HCT116 (cell line): ENCODE data around the gene BTLA. TPM values are rescaled to one million over a fixed set of nuclear protein-coding genes. Genes with fewer than 3 reads are reported as not detected.

Experiments
- ATAC-seq: fragments of 200-7000 bp; cut with Tn5 transposase; 2 replicates; pipeline ENCODE4 v1.9.1; 2020; ENCODE audit warnings: mild to moderate bottlenecking, moderate library complexity
- BruUV-seq: library from RNA; stranded (reverse); fragments of 400-500 nt; replicated peaks from 2 replicates; lab custom pipeline; 2021; lab: Mats Ljungman, UMichigan
- CTCF ChIA-PET: fragments of 300-600 bp; sonication (Branson Sonifier 250); formaldehyde crosslinking; loops from one replicate; lab custom pipeline; 2021; ENCODE audit warnings: antibody characterized with exemption; lab: Charles Lee
- POLR2A ChIA-PET: fragments of 300-600, 350-600 bp; sonication (Branson Sonifier 250); formaldehyde crosslinking; loops from one replicate; lab custom pipeline; 2021; ENCODE audit warnings: antibody characterized with exemption; lab: Charles Lee
- RAD21 ChIA-PET, 2 experiments: fragments of 300-600 bp; sonication (Branson Sonifier 250); formaldehyde crosslinking; loops; one replicate each; lab custom pipeline; 2023; ENCODE audit warnings: low total read pairs in 2 of 2; ENCODE audit not compliant: uncharacterized antibody in 2 of 2, unreplicated experiment in 2 of 2, low non-redundant PET in 1 of 2; lab: Charles Lee
- DNase-seq: peaks from one replicate; pipeline ENCODE4 v3.0.0-alpha.2; 2010; ENCODE audit warnings: low read depth, low spot score
- H2AFZ ChIP-seq: fragments of 200-600 bp; shearing (Covaris generic), sonication (generic); 2 replicates; pipeline ENCODE4 v1.6.1; 2017; ENCODE audit warnings: low read depth, mixed run types, mixed read lengths, antibody characterized with exemption, low read length; ENCODE audit not compliant: poor library complexity, severe bottlenecking
- H3K27ac ChIP-seq: 2 replicates; pipeline ENCODE4 v1.5.1; 2012; ENCODE audit warnings: low read depth, low read length
- H3K27me3 ChIP-seq: fragments of 200-600 bp; sonication (generic); 2 replicates; pipeline ENCODE4 v1.6.1; 2016; ENCODE audit warnings: mixed run types, low read length, mixed read lengths; ENCODE audit not compliant: insufficient read depth
- H3K36me3 ChIP-seq, 2 experiments: fragments of 200-500 bp in 1 of 2; fragments of 200-600 bp in 1 of 2; sonication (Bioruptor generic) in 1 of 2; sonication (generic) in 1 of 2; 2 replicates each; pipeline versions ENCODE4 v1.5.1 to v1.6.1; 2014 to 2016; ENCODE audit warnings: low read length in 2 of 2, inconsistent platforms in 1 of 2, mixed read lengths in 1 of 2, mixed run types in 1 of 2; ENCODE audit not compliant: insufficient read depth in 2 of 2, control insufficient read depth in 1 of 2
- H3K4me1 ChIP-seq, 2 experiments: fragments of 200-600 bp in 1 of 2; sonication (generic) in 1 of 2; 2 replicates each; pipeline versions ENCODE4 v1.5.1 to v1.6.1; 2012 to 2017; ENCODE audit warnings: low read length in 2 of 2, inconsistent platforms in 1 of 2, mild to moderate bottlenecking in 1 of 2, mixed read lengths in 1 of 2, mixed run types in 1 of 2, moderate library complexity in 1 of 2; ENCODE audit not compliant: insufficient read depth in 2 of 2, control insufficient read depth in 1 of 2
- H3K4me2 ChIP-seq: fragments of 200-600 bp; sonication (generic); 2 replicates; pipeline ENCODE4 v1.6.1; 2017; ENCODE audit warnings: mixed run types, low read length, mixed read lengths
- H3K4me3 ChIP-seq, 2 experiments: fragments of 200-600 bp in 1 of 2; sonication (generic) in 1 of 2; replicated peaks in 1 of 2; 2 replicates each; pipeline ENCODE4 v1.5.1; 2011 to 2016; ENCODE audit warnings: low read length in 2 of 2, control low read depth in 1 of 2, low read depth in 1 of 2, mild to moderate bottlenecking in 1 of 2, mixed read lengths in 1 of 2, mixed run types in 1 of 2
- H3K79me2 ChIP-seq: fragments of 200-600 bp; sonication (generic); 2 replicates; pipeline ENCODE4 v1.6.1; 2017; ENCODE audit warnings: mild to moderate bottlenecking, mixed run types, low read length, moderate library complexity, mixed read lengths; ENCODE audit not compliant: insufficient read depth
- H3K9ac ChIP-seq: fragments of 200-600 bp; sonication (generic); 2 replicates; pipeline ENCODE4 v1.6.1; 2016; ENCODE audit warnings: low read length, mixed read lengths
- H3K9me2 ChIP-seq: fragments of 200-600 bp; sonication (generic), shearing (Covaris generic); 2 replicates; pipeline ENCODE4 v1.6.1; 2017; ENCODE audit warnings: mixed run types, mild to moderate bottlenecking, moderate library complexity; ENCODE audit not compliant: insufficient read depth
- H3K9me3 ChIP-seq, 2 experiments: fragments of 200-500 bp in 1 of 2; fragments of 200-600 bp in 1 of 2; sonication (Bioruptor generic) in 1 of 2; sonication (generic) in 1 of 2; 2 replicates each; pipeline ENCODE4 v1.6.1; 2014 to 2017; ENCODE audit warnings: low read length in 2 of 2, mixed read lengths in 2 of 2, inconsistent platforms in 1 of 2, low read depth in 1 of 2, mild to moderate bottlenecking in 1 of 2, mixed run types in 1 of 2, moderate library complexity in 1 of 2; ENCODE audit not compliant: control insufficient read depth in 1 of 2, insufficient read depth in 1 of 2
- H4K20me1 ChIP-seq: fragments of 200-600 bp; sonication (generic), shearing (Covaris generic); 2 replicates; pipeline ENCODE4 v1.6.1; 2017; ENCODE audit warnings: mixed run types, mild to moderate bottlenecking, moderate library complexity; ENCODE audit not compliant: insufficient read depth
- ATF3 ChIP-seq: IDR thresholded peaks from 2 replicates; pipeline ENCODE4 v1.6.1; 2012
- EGR1 ChIP-seq: IDR thresholded peaks from 2 replicates; pipeline ENCODE4 v1.6.1; 2012; ENCODE audit warnings: low read depth
- JUND ChIP-seq: IDR thresholded peaks from 2 replicates; pipeline ENCODE4 v1.6.1; 2012
- RAD21 ChIP-seq: IDR thresholded peaks from 2 replicates; pipeline ENCODE4 v1.6.1; 2012; ENCODE audit warnings: low read depth, mild to moderate bottlenecking
- SIN3A ChIP-seq: IDR thresholded peaks from 2 replicates; pipeline ENCODE4 v1.6.1; 2012; ENCODE audit warnings: low read depth
- SRF ChIP-seq: IDR thresholded peaks from 2 replicates; pipeline ENCODE4 v1.6.1; 2012; ENCODE audit warnings: low read depth
- YY1 ChIP-seq: IDR thresholded peaks from 2 replicates; pipeline ENCODE4 v1.6.1; 2011; ENCODE audit warnings: low read length, low read depth, moderate library complexity, mild to moderate bottlenecking; ENCODE audit not compliant: insufficient replicate concordance; ENCODE audit errors: extremely low read depth
- ZFX ChIP-seq: fragments of 450-650 bp; IDR thresholded peaks from 2 replicates; pipeline ENCODE4 v1.6.1; 2017
- intact Hi-C: fragments of 100-400 bp; cut with micrococcal nuclease; formaldehyde crosslinking; loops from 2 replicates; pipeline ENCODE4 v1.10.0; 2022
- total RNA-seq: library from RNA; stranded (reverse); gene quantifications from one replicate; pipeline ENCODE4 v1.2.1, GENCODE V29; 2021; ENCODE audit not compliant: unreplicated experiment
- TF ChIP-seq, protein P1 (sequence below): IDR thresholded peaks from 2 replicates; pipeline ENCODE4 v1.6.1; 2012
- TF ChIP-seq, protein P2 (sequence below): IDR thresholded peaks from 2 replicates; pipeline ENCODE4 v1.6.1; 2012; ENCODE audit warnings: low read depth

Gene BTLA
- total RNA-seq, 1 experiment from 2014 or later, result 0.17 TPM

DNA sequence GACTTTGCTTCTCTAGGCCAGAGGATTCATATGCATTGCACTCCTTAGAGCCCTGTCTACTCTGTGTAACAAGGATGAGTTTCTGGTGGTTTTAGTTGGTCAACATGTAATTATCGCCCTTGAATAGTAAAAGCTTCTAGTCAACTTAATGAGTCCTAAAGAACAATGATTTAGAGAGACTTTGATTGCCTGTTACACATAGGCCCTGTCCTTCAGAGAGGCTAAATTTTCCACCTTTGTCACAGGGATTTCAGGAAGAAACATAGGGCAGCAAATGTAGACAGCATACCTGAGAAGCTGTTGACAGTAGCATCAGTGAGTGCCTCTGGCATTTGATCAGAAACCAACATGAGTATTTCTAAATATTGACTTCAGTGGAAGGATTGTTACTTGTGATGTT lies 7.1 kb downstream of the BTLA start:
- ChIA-PET POLR2A (no interaction called here), RAD21 (no interaction called here)
- H3K9ac ChIP-seq, result no peak overlapping the region
- no peak overlapping the region for H3K4me3 ChIP-seq
- H3K27me3 ChIP-seq, result no peaks in the 10 kb centered on the region
- peaks cover 0 to 3% of the 10 kb centered on the region in 2 experiments; a peak in 3 of 4 replicates for H3K4me1 ChIP-seq
- no peak overlapping the region for H3K4me2 ChIP-seq
- no peaks in the 10 kb centered on the region for H3K36me3 ChIP-seq
- ATAC-seq (no peak), DNase-seq (no peak)
- no peaks in the 10 kb centered on the region for H3K9me2 ChIP-seq
- H4K20me1 ChIP-seq, result no peaks in the 10 kb centered on the region
- H3K27ac ChIP-seq, result no peak overlapping the region
- H3K79me2 ChIP-seq, result no peaks in the 10 kb centered on the region
- intact Hi-C loops, result no loop called here
- no peaks in the 10 kb centered on the region for H3K9me3 ChIP-seq
- TF ChIP-seq RAD21, result no peak
- TF ChIP-seq YY1, result no peak
- no peak for TF ChIP-seq EGR1
- TF ChIP-seq, protein P1, sequence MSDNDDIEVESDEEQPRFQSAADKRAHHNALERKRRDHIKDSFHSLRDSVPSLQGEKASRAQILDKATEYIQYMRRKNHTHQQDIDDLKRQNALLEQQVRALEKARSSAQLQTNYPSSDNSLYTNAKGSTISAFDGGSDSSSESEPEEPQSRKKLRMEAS, result no peak
- TF ChIP-seq JUND, result no peak
- TF ChIP-seq SIN3A, result no peak
- no peak for TF ChIP-seq ATF3
- TF ChIP-seq SRF, result no peak
- TF ChIP-seq, protein P2, sequence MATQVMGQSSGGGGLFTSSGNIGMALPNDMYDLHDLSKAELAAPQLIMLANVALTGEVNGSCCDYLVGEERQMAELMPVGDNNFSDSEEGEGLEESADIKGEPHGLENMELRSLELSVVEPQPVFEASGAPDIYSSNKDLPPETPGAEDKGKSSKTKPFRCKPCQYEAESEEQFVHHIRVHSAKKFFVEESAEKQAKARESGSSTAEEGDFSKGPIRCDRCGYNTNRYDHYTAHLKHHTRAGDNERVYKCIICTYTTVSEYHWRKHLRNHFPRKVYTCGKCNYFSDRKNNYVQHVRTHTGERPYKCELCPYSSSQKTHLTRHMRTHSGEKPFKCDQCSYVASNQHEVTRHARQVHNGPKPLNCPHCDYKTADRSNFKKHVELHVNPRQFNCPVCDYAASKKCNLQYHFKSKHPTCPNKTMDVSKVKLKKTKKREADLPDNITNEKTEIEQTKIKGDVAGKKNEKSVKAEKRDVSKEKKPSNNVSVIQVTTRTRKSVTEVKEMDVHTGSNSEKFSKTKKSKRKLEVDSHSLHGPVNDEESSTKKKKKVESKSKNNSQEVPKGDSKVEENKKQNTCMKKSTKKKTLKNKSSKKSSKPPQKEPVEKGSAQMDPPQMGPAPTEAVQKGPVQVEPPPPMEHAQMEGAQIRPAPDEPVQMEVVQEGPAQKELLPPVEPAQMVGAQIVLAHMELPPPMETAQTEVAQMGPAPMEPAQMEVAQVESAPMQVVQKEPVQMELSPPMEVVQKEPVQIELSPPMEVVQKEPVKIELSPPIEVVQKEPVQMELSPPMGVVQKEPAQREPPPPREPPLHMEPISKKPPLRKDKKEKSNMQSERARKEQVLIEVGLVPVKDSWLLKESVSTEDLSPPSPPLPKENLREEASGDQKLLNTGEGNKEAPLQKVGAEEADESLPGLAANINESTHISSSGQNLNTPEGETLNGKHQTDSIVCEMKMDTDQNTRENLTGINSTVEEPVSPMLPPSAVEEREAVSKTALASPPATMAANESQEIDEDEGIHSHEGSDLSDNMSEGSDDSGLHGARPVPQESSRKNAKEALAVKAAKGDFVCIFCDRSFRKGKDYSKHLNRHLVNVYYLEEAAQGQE, result no peak
- no peak for TF ChIP-seq ZFX
- TF ChIP-seq, all 23 proteins: peak for 0
- CTCF ChIA-PET, result no interaction called here
- BruUV-seq, result no TSS peak
- no peak overlapping the region for H2AFZ ChIP-seq
